ENCODE results near the gene NDUFA11. TPM values are rescaled to one million over a fixed set of nuclear protein-coding genes. Genes with fewer than 3 reads are reported as not detected.

NDUFA11 gene
- total and polyA plus RNA-seq, 2 of the 13 experiments (the other 11 are each of a cell fraction or from before 2014, with no cell fraction given) = 286 to 378 TPM

- 97% methylated on average over 23 of the region's 29 CpGs for WGBS (ENCODE audit: low lambda C conversion rate)
- H3K9ac ChIP-seq (ENCODE audit: insufficient read depth, low read depth, low read length) = no peak overlapping the region
- H4K20me1 ChIP-seq (ENCODE audit: insufficient read depth, low read length) = peaks cover 12% of the 10 kb centered on the region; the same call in 1 of the 2 replicates
- TF ChIP-seq ZNF430 (CRISPR knock-in tag; IDR thresholded peaks at IDR 0.05) = no peak
- TF ChIP-seq CC2D1A (CRISPR knock-in tag; IDR thresholded peaks at IDR 0.05) = no peak
- no peak for TF ChIP-seq ZBTB40 (IDR thresholded peaks at IDR 0.05)
- no peak for TF ChIP-seq ZBTB40 (CRISPR knock-in tag; IDR thresholded peaks at IDR 0.05)
- no peak for TF ChIP-seq ZNF101 (CRISPR knock-in tag; IDR thresholded peaks at IDR 0.05; ENCODE audit: borderline replicate concordance, low read depth)
- no peak for TF ChIP-seq ZNF704 (CRISPR knock-in tag; IDR thresholded peaks at IDR 0.05; ENCODE audit: borderline replicate concordance)
- TF ChIP-seq JUN (CRISPR knock-in tag; IDR thresholded peaks at IDR 0.05) = no peak
- TF ChIP-seq ZNF775 (CRISPR knock-in tag; IDR thresholded peaks at IDR 0.05; ENCODE audit: borderline replicate concordance) = no peak
- no peak for TF ChIP-seq HDAC1 (CRISPR knock-in tag; IDR thresholded peaks at IDR 0.05)
- TF ChIP-seq TBL1XR1 (IDR thresholded peaks at IDR 0.05; ENCODE audit: borderline replicate concordance, low read length, partially characterized antibody) = no peak
- no peak for TF ChIP-seq ZFYVE20 (CRISPR knock-in tag; IDR thresholded peaks at IDR 0.05; ENCODE audit: borderline replicate concordance, low read depth)
- TF ChIP-seq ZNF367 (CRISPR knock-in tag; IDR thresholded peaks at IDR 0.05; ENCODE audit: borderline replicate concordance) = no peak
- no peak for TF ChIP-seq HHEX (CRISPR knock-in tag; IDR thresholded peaks at IDR 0.05)
- H3K79me2 ChIP-seq (ENCODE audit: insufficient read depth, low read length) = peaks cover 25% of the 10 kb centered on the region
- H2AFZ ChIP-seq (ENCODE audit: low read length) = no peak overlapping the region
- peaks cover 7 to 43% of the 10 kb centered on the region in 2 experiments; a peak in 4 of 5 replicates for H3K36me3 ChIP-seq (replicated peaks in 1 of 2; ENCODE audit: control insufficient read depth in 1 of 2, insufficient read depth in 2 of 2, low read length in 2 of 2)
- DNase-seq (ENCODE audit: low spot score) = no peak
- no TSS peak for BruUV-seq (replicated peaks)
- no peak for ATAC-seq
- intact Hi-C loops (cut with micrococcal nuclease; ENCODE audit: unreplicated experiment) (no loop called here), in situ Hi-C loops (cut with HindIII; ENCODE audit: extremely low pct_ligation_motif_present, low pct_unique_long_range_greater_than_20kb) (no loop called here)
- H3K27ac ChIP-seq (ENCODE audit: extremely low read length, insufficient read depth, low read length) = no peak overlapping the region
- ChIA-PET POLR2A (interaction anchor here (2.7 kb wide), 1 partner anchor 69 kb away, joined by 14 read pairs; no protein-coding TSS in a partner anchor), CTCF (ENCODE audit: low intra/inter-chr PET ratio, low total read pairs) (no interaction called here)
- peaks cover 34% of the 10 kb centered on the region for H3K4me1 ChIP-seq (ENCODE audit: insufficient read depth, low read length)
- no peaks in the 10 kb centered on the region for H3K9me3 ChIP-seq (ENCODE audit: low read length)
- H3K27me3 ChIP-seq (ENCODE audit: control insufficient read depth in 1 of 2, insufficient read depth in 2 of 2, low read length in 2 of 2) = no peaks in the 10 kb centered on the region
- H3K4me2 ChIP-seq (ENCODE audit: low read depth, low read length) = no peak overlapping the region
- no peak overlapping the region for H3K4me3 ChIP-seq (replicated peaks in 1 of 3; ENCODE audit: insufficient read depth in 1 of 3, low read depth in 2 of 3, low read length in 3 of 3)
- FAIRE-seq = no peak
Measured at GRCh38 chr19:5896365-5897076, 7.1 kb downstream of the NDUFA11 start.
